ENCODE data around the gene BPTF. TPM values are rescaled to one million over a fixed set of nuclear protein-coding genes. Genes with fewer than 3 reads are reported as not detected.

The BPTF gene
- total and polyA plus RNA-seq, 2 of the 8 experiments (the other 6 are each of a cell fraction or from before 2014, with no cell fraction given) = 107 to 228 TPM

DNA sequence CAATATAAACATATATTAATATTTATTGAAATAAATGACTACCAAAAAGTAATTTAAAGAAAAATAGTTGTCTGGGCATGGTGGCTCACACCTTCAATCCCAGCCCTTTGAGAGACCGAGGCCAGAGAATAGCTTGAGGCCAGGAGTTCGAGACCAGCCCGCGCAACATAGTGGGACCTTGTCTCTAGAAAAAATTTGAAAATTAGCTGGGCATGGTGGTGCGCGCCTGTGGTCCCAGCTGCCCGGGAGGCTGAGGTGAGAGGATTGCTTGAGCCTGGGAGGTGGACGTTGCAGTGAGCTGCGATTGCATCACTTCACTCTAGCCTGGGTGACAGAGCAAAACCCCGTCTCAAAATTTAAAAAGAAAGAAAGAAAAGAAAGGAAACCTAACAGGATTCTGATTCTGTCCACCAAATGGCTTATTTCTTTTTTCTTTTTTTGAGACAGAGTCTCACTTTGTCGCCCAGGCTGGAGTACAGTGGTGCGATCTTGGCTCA lies 3.4 kb upstream of the BPTF start:
- no peak overlapping the region for H2AFZ ChIP-seq (ENCODE audit: low read length)
- H3K4me2 ChIP-seq (ENCODE audit: insufficient read depth in 1 of 2, low read depth in 2 of 2, low read length in 2 of 2) = no peak overlapping the region
- H3K23me2 ChIP-seq (ENCODE audit: low read depth, low read length) = no peaks in the 10 kb centered on the region; the same call in 1 of the 2 replicates
- 94% methylated on average over 12 of the region's 12 CpGs; no CpG with 5 or more reads in 1 of the 2 experiments for WGBS, 2 experiments (ENCODE audit: extremely low coverage in 1 of 2, insufficient coverage in 1 of 2, insufficient read length in 1 of 2, insufficient replicate concordance in 2 of 2, low coverage in 1 of 2, low lambda C conversion rate in 2 of 2, missing lambda C conversion rate in 1 of 2)
- no peak overlapping the region for H2BK5ac ChIP-seq (ENCODE audit: low read depth, low read length)
- no peak overlapping the region for H2BK12ac ChIP-seq (ENCODE audit: low read depth, low read length)
- no peak overlapping the region for H4K5ac ChIP-seq (ENCODE audit: insufficient read length, low read depth, low read length)
- ChIA-PET POLR2A (ENCODE audit: partially characterized antibody) (interaction anchor here (1.1 kb wide), 2 partner anchors 70 to 175 kb away, joined by 3 read pairs; partner anchors contain the start of gene C17orf58), CTCF (ENCODE audit: partially characterized antibody) (interaction anchor here (1.1 to 8.0 kb wide), 2 partner anchors 19 to 26 kb away, joined by 3 to 78 read pairs; no protein-coding TSS in a partner anchor)
- no peak overlapping the region for H3K27ac ChIP-seq (ENCODE audit: low read depth, low read length)
- H4K20me1 ChIP-seq (replicated peaks in 1 of 2; ENCODE audit: control insufficient read depth in 1 of 2, insufficient read depth in 2 of 2, low read length in 2 of 2) = no peaks in the 10 kb centered on the region
- H3K18ac ChIP-seq (ENCODE audit: extremely low read depth, low read length) = no peak overlapping the region
- H4K91ac ChIP-seq (replicated peaks; ENCODE audit: insufficient read length, low read length) = no peak overlapping the region
- H3K4ac ChIP-seq (replicated peaks; ENCODE audit: insufficient read length, low read depth, low read length) = no peak overlapping the region
- no peaks in the 10 kb centered on the region for H3K9me3 ChIP-seq (ENCODE audit: insufficient read depth in 2 of 2, low read depth in 1 of 2, low read length in 1 of 2)
- H3K23ac ChIP-seq (ENCODE audit: insufficient read length) = no peak overlapping the region
- no peak overlapping the region for H2AK5ac ChIP-seq (ENCODE audit: low read depth, low read length)
- no peak overlapping the region for H3K56ac ChIP-seq (replicated peaks; ENCODE audit: insufficient read length, low read depth, low read length)
- no peaks in the 10 kb centered on the region for H3K79me1 ChIP-seq (ENCODE audit: low read depth, low read length)
- H4K8ac ChIP-seq (ENCODE audit: extremely low read depth, insufficient read depth, low read length) = no peak overlapping the region
- H3K36me3 ChIP-seq (ENCODE audit: control insufficient read depth in 2 of 4, insufficient read depth in 4 of 4, low read length in 3 of 4) = no peaks in the 10 kb centered on the region
- FAIRE-seq (no peak), DNase-seq (ENCODE audit: low read depth in 1 of 2, low spot score in 2 of 2) (no peak)
- no peaks in the 10 kb centered on the region for H3K27me3 ChIP-seq (replicated peaks in 1 of 4; ENCODE audit: control insufficient read depth in 3 of 4, extremely low read depth in 1 of 4, insufficient read depth in 3 of 4, low read length in 3 of 4)
- no peaks in the 10 kb centered on the region; a peak in 1 of 7 replicates for H3K4me1 ChIP-seq (replicated peaks in 1 of 4; ENCODE audit: control insufficient read depth in 3 of 4, insufficient read depth in 4 of 4, low read length in 3 of 4)
- no peak overlapping the region for H2BK120ac ChIP-seq (replicated peaks; ENCODE audit: low read depth, low read length)
- no peak overlapping the region for H3K4me3 ChIP-seq (ENCODE audit: extremely low read depth in 1 of 4, insufficient read depth in 2 of 4, low read depth in 3 of 4, low read length in 4 of 4)
- H3K9ac ChIP-seq (replicated peaks in 1 of 4; ENCODE audit: extremely low read depth in 1 of 4, low read depth in 3 of 4, low read length in 3 of 4) = no peak overlapping the region
- H3K14ac ChIP-seq (ENCODE audit: insufficient read length) = no peak overlapping the region
- peaks cover 5 to 9% of the 10 kb centered on the region in 2 experiments; a peak in 3 of 4 replicates for H3K79me2 ChIP-seq (ENCODE audit: control insufficient read depth in 1 of 2, insufficient read depth in 2 of 2, low read length in 2 of 2)
- H2BK20ac ChIP-seq (ENCODE audit: low read length) = no peak overlapping the region
- H2BK15ac ChIP-seq (ENCODE audit: low read length) = no peak overlapping the region
- TF ChIP-seq TAF1 (IDR thresholded peaks at IDR 0.05; ENCODE audit: low read depth, low read length) (no peak), EP300 (IDR thresholded peaks at IDR 0.05; ENCODE audit: borderline replicate concordance in 1 of 2, low read depth in 2 of 2, low read length in 2 of 2) (no peak), EGR1 (IDR thresholded peaks at IDR 0.05; ENCODE audit: borderline replicate concordance, low read depth, low read length) (no peak), TAF7 (optimal IDR thresholded peaks at IDR 0.05; ENCODE audit: borderline replicate concordance, low read depth, low read length) (no peak), SRF (IDR thresholded peaks at IDR 0.05; ENCODE audit: low read depth, low read length) (no peak), FOSL1 (IDR thresholded peaks at IDR 0.05; ENCODE audit: insufficient read depth, low read depth, low read length) (no peak), BACH1 (IDR thresholded peaks at IDR 0.05; ENCODE audit: low read length) (no peak), SAP30 (IDR thresholded peaks at IDR 0.05; ENCODE audit: insufficient read depth, insufficient replicate concordance, low read length) (no peak), HDAC2 (IDR thresholded peaks at IDR 0.05; ENCODE audit: borderline replicate concordance in 1 of 2, low read depth in 2 of 2, low read length in 2 of 2) (no peak), SP2 (IDR thresholded peaks at IDR 0.05; ENCODE audit: low read length) (no peak), JUND (IDR thresholded peaks at IDR 0.05; ENCODE audit: low read length) (no peak), TCF12 (IDR thresholded peaks at IDR 0.05; ENCODE audit: low read depth, low read length) (no peak), EZH2 (IDR thresholded peaks at IDR 0.05; ENCODE audit: low read depth, low read length, severe bottlenecking) (no peak)
